GM21367 (cell line): Measurements from ENCODE around the gene POLR1B.
"Not testable (repeated sequence)": the region's sequence is repeated elsewhere in the genome, so short reads cannot be mapped to it uniquely, and the experiment has no call there.

Source experiments
- ATAC-seq: cut with Tn5 transposase; IDR thresholded peaks from one replicate; pipeline ENCODE4 v1.9.1; 2021; ENCODE audit not compliant: unreplicated experiment

POLR1B gene

GRCh38 chr2:112542123-112542983, at the start of gene POLR1B:
Gene POLR1B, plus strand, starts transcription at chr2:112542465. Its CDS starts 30 bp downstream, at chr2:112542495.
- ATAC-seq = peak; percentile 70

- ATAC-seq = no peak
Measured at GRCh38 chr2:112493048-112493447, 49.2 kb upstream of the POLR1B start.

- ATAC-seq = no peak
Measured at GRCh38 chr2:112493858-112494648, 48.2 kb upstream of the POLR1B start.

- no peak for ATAC-seq
Measured at GRCh38 chr2:112494828-112495227, 47.4 kb upstream of the POLR1B start.

- not testable (repeated sequence) for ATAC-seq
Measured at GRCh38 chr2:112495878-112496277, 46.4 kb upstream of the POLR1B start.

- ATAC-seq = not testable (repeated sequence)
Measured at GRCh38 chr2:112500850-112501484, 41.3 kb upstream of the POLR1B start.

GRCh38 chr2:112509239-112509998, 32.8 kb upstream of the POLR1B start:
- ATAC-seq = not testable (repeated sequence)

GRCh38 chr2:112516801-112517200, 25.5 kb upstream of the POLR1B start:
- no peak for ATAC-seq

- no peak for ATAC-seq
Measured at GRCh38 chr2:112518807-112519206, 23.5 kb upstream of the POLR1B start.

GRCh38 chr2:112519506-112519905, 22.8 kb upstream of the POLR1B start:
- ATAC-seq = no peak

GRCh38 chr2:112520234-112520783, 22.0 kb upstream of the POLR1B start:
- no peak for ATAC-seq

- ATAC-seq = no peak
Measured at GRCh38 chr2:112523291-112523777, 18.9 kb upstream of the POLR1B start.

- ATAC-seq = not testable (repeated sequence)
Measured at GRCh38 chr2:112524276-112524675, 18.0 kb upstream of the POLR1B start.

- ATAC-seq = no peak
Measured at GRCh38 chr2:112528541-112528940, 13.7 kb upstream of the POLR1B start.

GRCh38 chr2:112529757-112530156, 12.5 kb upstream of the POLR1B start:
- ATAC-seq = no peak

GRCh38 chr2:112530728-112531127, 11.5 kb upstream of the POLR1B start:
- no peak for ATAC-seq

- ATAC-seq = no peak
Measured at GRCh38 chr2:112534826-112535225, 7.4 kb upstream of the POLR1B start.

GRCh38 chr2:112536665-112537064, 5.6 kb upstream of the POLR1B start:
- ATAC-seq = not testable (repeated sequence)

- no peak for ATAC-seq
Measured at GRCh38 chr2:112539306-112539705, 3.0 kb upstream of the POLR1B start.

GRCh38 chr2:112540906-112541305, 1.4 kb upstream of the POLR1B start:
- no peak for ATAC-seq
